GM23248 (cell line): ENCODE data around the gene SHISA9. TPM values are rescaled to one million over a fixed set of nuclear protein-coding genes. Genes with fewer than 3 reads are reported as not detected.

Experiments used
- DNase-seq: peaks from one replicate; pipeline ENCODE4 v3.0.0-alpha.2; 2015
- H2AFZ ChIP-seq: fragments of 200-600 bp; sonication (generic); 2 replicates; pipeline ENCODE4 v1.6.1; 2016; ENCODE audit warnings: antibody characterized with exemption
- H3F3A ChIP-seq: fragments of 200-600 bp; sonication (generic); 2 replicates; pipeline ENCODE4 v1.6.1; 2016; ENCODE audit warnings: mild to moderate bottlenecking, antibody characterized with exemption, mixed run types; ENCODE audit not compliant: insufficient read depth
- H3K27ac ChIP-seq: fragments of 200-600 bp; sonication (generic); 2 replicates; pipeline ENCODE4 v1.5.1; 2016; ENCODE audit warnings: mild to moderate bottlenecking
- H3K27me3 ChIP-seq: fragments of 200-600 bp; sonication (generic); replicated peaks from 2 replicates; pipeline ENCODE4 v1.6.1; 2016; ENCODE audit warnings: mild to moderate bottlenecking; ENCODE audit not compliant: insufficient read depth
- H3K36me3 ChIP-seq: fragments of 200-600 bp; sonication (generic); 2 replicates; pipeline ENCODE4 v1.6.1; 2016; ENCODE audit warnings: low read depth, mild to moderate bottlenecking
- H3K4me1 ChIP-seq: fragments of 200-600 bp; sonication (generic); 2 replicates; pipeline ENCODE4 v1.6.1; 2016; ENCODE audit warnings: mild to moderate bottlenecking; ENCODE audit not compliant: insufficient read depth
- H3K4me2 ChIP-seq: fragments of 200-600 bp; sonication (generic); one replicate; pipeline ENCODE4 v1.6.1; 2016; ENCODE audit warnings: mild to moderate bottlenecking; ENCODE audit not compliant: unreplicated experiment
- H3K4me3 ChIP-seq: fragments of 200-600 bp; sonication (generic); 2 replicates; pipeline ENCODE4 v1.5.1; 2016; ENCODE audit warnings: mild to moderate bottlenecking
- H3K79me2 ChIP-seq: fragments of 200-600 bp; sonication (generic); 2 replicates; pipeline ENCODE4 v1.6.1; 2016; ENCODE audit warnings: mild to moderate bottlenecking; ENCODE audit not compliant: insufficient read depth
- H3K9ac ChIP-seq: fragments of 200-600 bp; sonication (generic); 2 replicates; pipeline ENCODE4 v1.6.1; 2016; ENCODE audit warnings: mild to moderate bottlenecking
- H3K9me2 ChIP-seq: fragments of 200-600 bp; sonication (generic); 2 replicates; pipeline ENCODE4 v1.6.1; 2016; ENCODE audit warnings: mixed run types, mild to moderate bottlenecking, moderate library complexity; ENCODE audit not compliant: insufficient read depth
- H3K9me3 ChIP-seq: fragments of 200-600 bp; sonication (generic); one replicate; pipeline ENCODE4 v1.6.1; 2017; ENCODE audit warnings: low read depth
- H4K20me1 ChIP-seq: fragments of 200-600 bp; sonication (generic); 2 replicates; pipeline ENCODE4 v1.6.0; 2016; ENCODE audit not compliant: insufficient read depth
- EZH2 ChIP-seq: fragments of 200-600 bp; sonication (generic); IDR thresholded peaks from 2 replicates; pipeline ENCODE4 v1.6.1; 2018; ENCODE audit warnings: antibody characterized with exemption, mild to moderate bottlenecking; ENCODE audit not compliant: insufficient read depth, poor library complexity, severe bottlenecking
- EZH2phosphoT487 ChIP-seq: fragments of 200-600 bp; sonication (generic); IDR thresholded peaks from 2 replicates; pipeline ENCODE4 v1.6.1; 2018; ENCODE audit warnings: antibody characterized with exemption, moderate library complexity, mild to moderate bottlenecking, low read depth; ENCODE audit not compliant: insufficient read depth
- WGBS, 2 experiments: methylation state at CpG; one replicate each; pipeline ENCODE4 v1.1.6; 2015 to 2017; ENCODE audit warnings: low lambda C conversion rate in 2 of 2, low coverage in 1 of 2; ENCODE audit errors: missing lambda C conversion rate in 2 of 2; 5-methylcytosine and 5-hydroxymethylcytosine counted together
- in situ Hi-C: fragments of 300-500 bp; cut with MboI; formaldehyde crosslinking; loops from 2 replicates; pipeline ENCODE4 v1.15.0; 2020
- polyA plus RNA-seq: library from polyadenylated mRNA; unstranded; fragments of >200 nt; fragmentation: Nextera tagmentation; extraction: Ambion mirVana; gene quantifications from 2 replicates; pipeline ENCODE4 v1.2.1, GENCODE V29; 2016
- total RNA-seq: library from RNA; depleted of rRNA; stranded (reverse); fragments of >200 nt; shearing (Covaris generic); gene quantifications from 2 replicates; pipeline ENCODE4 v1.2.3, GENCODE V29; 2014

Gene SHISA9
- total and polyA plus RNA-seq, 2 experiments from 2014 or later: not detected

- TF ChIP-seq EZH2: no peak
- no peak for TF ChIP-seq EZH2phosphoT487
- H3F3A ChIP-seq: no peaks in the 10 kb centered on the region
- 82 to 85% methylated on average over 6 of the region's 6 CpGs for WGBS, 2 experiments
- no peaks in the 10 kb centered on the region for H4K20me1 ChIP-seq
- H3K27me3 ChIP-seq: no peaks in the 10 kb centered on the region
- H3K36me3 ChIP-seq: no peaks in the 10 kb centered on the region
- in situ Hi-C loops: no loop called here
- no peak overlapping the region for H3K4me2 ChIP-seq
- H3K27ac ChIP-seq: no peak overlapping the region
- no peak for DNase-seq
- H3K79me2 ChIP-seq: no peaks in the 10 kb centered on the region
- no peak overlapping the region for H3K9ac ChIP-seq
- no peak overlapping the region for H2AFZ ChIP-seq
- no peaks in the 10 kb centered on the region for H3K9me3 ChIP-seq
- H3K4me1 ChIP-seq: no peaks in the 10 kb centered on the region
- H3K9me2 ChIP-seq: no peaks in the 10 kb centered on the region
- no peak overlapping the region for H3K4me3 ChIP-seq
Observed at GRCh38 chr16:13236308-13236707, 334.9 kb downstream of the SHISA9 start.

GRCh38 chr16:13238182-13238581 lies 336.8 kb downstream of the SHISA9 start:
- no peaks in the 10 kb centered on the region for H3K9me2 ChIP-seq
- H3K27me3 ChIP-seq: no peaks in the 10 kb centered on the region
- no peaks in the 10 kb centered on the region for H3K4me1 ChIP-seq
- in situ Hi-C loops: no loop called here
- DNase-seq: no peak
- H2AFZ ChIP-seq: no peak overlapping the region
- H3K79me2 ChIP-seq: no peaks in the 10 kb centered on the region
- H3F3A ChIP-seq: no peaks in the 10 kb centered on the region
- H3K9me3 ChIP-seq: no peaks in the 10 kb centered on the region
- H3K4me3 ChIP-seq: no peak overlapping the region
- TF ChIP-seq EZH2phosphoT487 (no peak), EZH2 (no peak)
- H3K9ac ChIP-seq: no peak overlapping the region
- H4K20me1 ChIP-seq: no peaks in the 10 kb centered on the region
- H3K4me2 ChIP-seq: no peak overlapping the region
- 15 to 18% methylated on average over 2 of the region's 2 CpGs for WGBS, 2 experiments
- no peaks in the 10 kb centered on the region for H3K36me3 ChIP-seq
- no peak overlapping the region for H3K27ac ChIP-seq

GRCh38 chr16:13242201-13242600 lies 340.8 kb downstream of the SHISA9 start:
- Histone ChIP-seq H3K4me2 (no peak overlapping the region), H3K9ac (no peak overlapping the region), H3K27ac (no peak overlapping the region), H3K36me3 (no peaks in the 10 kb centered on the region), H3K79me2 (no peaks in the 10 kb centered on the region), H3K4me1 (no peaks in the 10 kb centered on the region), H3K27me3 (no peaks in the 10 kb centered on the region), H3K9me2 (no peaks in the 10 kb centered on the region), H2AFZ (no peak overlapping the region), H3K4me3 (no peak overlapping the region), H4K20me1 (no peaks in the 10 kb centered on the region), H3K9me3 (no peaks in the 10 kb centered on the region), H3F3A (no peaks in the 10 kb centered on the region)
- in situ Hi-C loops: no loop called here
- 17% methylated on average over 3 of the region's 3 CpGs for WGBS, 2 experiments
- TF ChIP-seq EZH2: no peak
- TF ChIP-seq EZH2phosphoT487: no peak
- DNase-seq: no peak

GRCh38 chr16:13244770-13245169 lies 343.4 kb downstream of the SHISA9 start:
- DNase-seq: no peak
- H3K9me3 ChIP-seq: no peaks in the 10 kb centered on the region
- H3K4me2 ChIP-seq: no peak overlapping the region
- no peaks in the 10 kb centered on the region for H3K27me3 ChIP-seq
- H3K4me3 ChIP-seq: no peak overlapping the region
- no peak overlapping the region for H2AFZ ChIP-seq
- H3K79me2 ChIP-seq: no peaks in the 10 kb centered on the region
- no peak overlapping the region for H3K9ac ChIP-seq
- TF ChIP-seq EZH2 (no peak), EZH2phosphoT487 (no peak)
- in situ Hi-C loops: no loop called here
- no peaks in the 10 kb centered on the region for H3F3A ChIP-seq
- 32 to 47% methylated on average over 5 of the region's 5 CpGs for WGBS, 2 experiments
- no peaks in the 10 kb centered on the region for H3K4me1 ChIP-seq
- H3K27ac ChIP-seq: no peak overlapping the region
- H3K9me2 ChIP-seq: no peaks in the 10 kb centered on the region
- H3K36me3 ChIP-seq: no peaks in the 10 kb centered on the region
- no peaks in the 10 kb centered on the region for H4K20me1 ChIP-seq

GRCh38 chr16:13245713-13246377 lies 344.4 kb downstream of the SHISA9 start:
- WGBS, 2 experiments: 14 to 22% methylated on average over 6 of the region's 6 CpGs
- in situ Hi-C loops: no loop called here

More at GRCh38 chr16:13245713-13246377, 344.4 kb downstream of the SHISA9 start:
- H3K36me3 ChIP-seq: no peaks in the 10 kb centered on the region
- H3K4me2 ChIP-seq: no peak overlapping the region
- no peak overlapping the region for H3K9ac ChIP-seq
- H3K27ac ChIP-seq: no peak overlapping the region
- H3K9me3 ChIP-seq: no peaks in the 10 kb centered on the region
- no peak for DNase-seq
- H3K79me2 ChIP-seq: no peaks in the 10 kb centered on the region
- H3K4me3 ChIP-seq: no peak overlapping the region
- H3K4me1 ChIP-seq: no peaks in the 10 kb centered on the region
- no peaks in the 10 kb centered on the region for H3K27me3 ChIP-seq
- TF ChIP-seq EZH2: no peak
- TF ChIP-seq EZH2phosphoT487: no peak
- no peaks in the 10 kb centered on the region for H3F3A ChIP-seq
- H3K9me2 ChIP-seq: no peaks in the 10 kb centered on the region
- H4K20me1 ChIP-seq: no peaks in the 10 kb centered on the region
- no peak overlapping the region for H2AFZ ChIP-seq
